ENCODE measurements around the gene DSN1. TPM values are rescaled to one million over a fixed set of nuclear protein-coding genes. Genes with fewer than 3 reads are reported as not detected.
"Not testable (repeated sequence)": the region's sequence is repeated elsewhere in the genome, so short reads cannot be mapped to it uniquely, and the experiment has no call there.

Gene DSN1
- total and polyA plus RNA-seq, 2 donors (not counting 1 experiment from before 2014, with no cell fraction given): 8.3 to 13.4 TPM

GRCh38 chr20:36804425-36804824, 30.9 kb upstream of the DSN1 start:
- Histone ChIP-seq H3K36me3 (ENCODE audit: control insufficient read depth, insufficient read depth, low read length) (peaks cover 27% of the 10 kb centered on the region), H3K27ac (ENCODE audit: insufficient read depth, low read length) (no peak overlapping the region), H3K4me2 (ENCODE audit: extremely low read depth, insufficient read depth, low read length) (no peak overlapping the region), H3K9me3 (ENCODE audit: control insufficient read depth, insufficient read depth, low read depth, low read length) (no peaks in the 10 kb centered on the region), H3K4me3 (replicated peaks in 1 of 4; ENCODE audit: control extremely low read depth in 1 of 4, insufficient read depth in 1 of 4, low read depth in 3 of 4, low read length in 4 of 4) (no peak overlapping the region), H3K4me1 (ENCODE audit: control insufficient read depth, extremely low read depth, insufficient read depth, low read length) (peaks cover 9% of the 10 kb centered on the region), H3K9ac (ENCODE audit: insufficient read depth, low read length) (no peak overlapping the region), H3K79me2 (ENCODE audit: control insufficient read depth, insufficient read depth, low read length) (no peaks in the 10 kb centered on the region), H4K20me1 (ENCODE audit: control insufficient read depth, extremely low read depth, insufficient read depth, low read length) (no peaks in the 10 kb centered on the region), H2AFZ (ENCODE audit: low read length) (no peak overlapping the region), H3K27me3 (ENCODE audit: control insufficient read depth, insufficient read depth, low read length) (no peaks in the 10 kb centered on the region)
- DNase-seq (ENCODE audit: low read depth in 2 of 2): no peak
- TF ChIP-seq EZH2 (IDR thresholded peaks at IDR 0.05; ENCODE audit: low read length, missing control alignments): no peak
- TF ChIP-seq, protein P1, sequence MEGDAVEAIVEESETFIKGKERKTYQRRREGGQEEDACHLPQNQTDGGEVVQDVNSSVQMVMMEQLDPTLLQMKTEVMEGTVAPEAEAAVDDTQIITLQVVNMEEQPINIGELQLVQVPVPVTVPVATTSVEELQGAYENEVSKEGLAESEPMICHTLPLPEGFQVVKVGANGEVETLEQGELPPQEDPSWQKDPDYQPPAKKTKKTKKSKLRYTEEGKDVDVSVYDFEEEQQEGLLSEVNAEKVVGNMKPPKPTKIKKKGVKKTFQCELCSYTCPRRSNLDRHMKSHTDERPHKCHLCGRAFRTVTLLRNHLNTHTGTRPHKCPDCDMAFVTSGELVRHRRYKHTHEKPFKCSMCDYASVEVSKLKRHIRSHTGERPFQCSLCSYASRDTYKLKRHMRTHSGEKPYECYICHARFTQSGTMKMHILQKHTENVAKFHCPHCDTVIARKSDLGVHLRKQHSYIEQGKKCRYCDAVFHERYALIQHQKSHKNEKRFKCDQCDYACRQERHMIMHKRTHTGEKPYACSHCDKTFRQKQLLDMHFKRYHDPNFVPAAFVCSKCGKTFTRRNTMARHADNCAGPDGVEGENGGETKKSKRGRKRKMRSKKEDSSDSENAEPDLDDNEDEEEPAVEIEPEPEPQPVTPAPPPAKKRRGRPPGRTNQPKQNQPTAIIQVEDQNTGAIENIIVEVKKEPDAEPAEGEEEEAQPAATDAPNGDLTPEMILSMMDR (conservative IDR thresholded peaks at IDR 0.05 in 1 of 2, IDR thresholded peaks at IDR 0.05 in 1 of 2; ENCODE audit: low read depth in 1 of 2, low read length in 2 of 2): no peak

- H3K36me3 ChIP-seq (ENCODE audit: control insufficient read depth, insufficient read depth, low read length): peaks cover 30% of the 10 kb centered on the region
- DNase-seq (ENCODE audit: low read depth in 2 of 2): peak; percentile 72 to 75
- H3K4me1 ChIP-seq (ENCODE audit: control insufficient read depth, extremely low read depth, insufficient read depth, low read length): peaks cover 3% of the 10 kb centered on the region
- H3K9ac ChIP-seq (ENCODE audit: insufficient read depth, low read length): no peak overlapping the region
- no peak overlapping the region for H3K27ac ChIP-seq (ENCODE audit: insufficient read depth, low read length)
- H3K4me2 ChIP-seq (ENCODE audit: extremely low read depth, insufficient read depth, low read length): no peak overlapping the region
- H2AFZ ChIP-seq (ENCODE audit: low read length): no peak overlapping the region
- H3K4me3 ChIP-seq (replicated peaks in 1 of 4; ENCODE audit: control extremely low read depth in 1 of 4, insufficient read depth in 1 of 4, low read depth in 3 of 4, low read length in 4 of 4): no peak overlapping the region
- H3K9me3 ChIP-seq (ENCODE audit: control insufficient read depth, insufficient read depth, low read depth, low read length): no peaks in the 10 kb centered on the region
- H3K79me2 ChIP-seq (ENCODE audit: control insufficient read depth, insufficient read depth, low read length): no peaks in the 10 kb centered on the region
- no peaks in the 10 kb centered on the region for H4K20me1 ChIP-seq (ENCODE audit: control insufficient read depth, extremely low read depth, insufficient read depth, low read length)
- TF ChIP-seq, protein P1 (conservative IDR thresholded peaks at IDR 0.05 in 1 of 2, IDR thresholded peaks at IDR 0.05 in 1 of 2; ENCODE audit: low read depth in 1 of 2, low read length in 2 of 2): no peak
- no peak for TF ChIP-seq EZH2 (IDR thresholded peaks at IDR 0.05; ENCODE audit: low read length, missing control alignments)
- H3K27me3 ChIP-seq (ENCODE audit: control insufficient read depth, insufficient read depth, low read length): no peaks in the 10 kb centered on the region
Measured at GRCh38 chr20:36802326-36803222, 29.0 kb upstream of the DSN1 start.

GRCh38 chr20:36800410-36800809, 26.8 kb upstream of the DSN1 start:
- H3K36me3 ChIP-seq (ENCODE audit: control insufficient read depth, insufficient read depth, low read length): peaks cover 35% of the 10 kb centered on the region
- TF ChIP-seq, protein P1 (conservative IDR thresholded peaks at IDR 0.05 in 1 of 2, IDR thresholded peaks at IDR 0.05 in 1 of 2; ENCODE audit: low read depth in 1 of 2, low read length in 2 of 2): no peak
- no peak for TF ChIP-seq EZH2 (IDR thresholded peaks at IDR 0.05; ENCODE audit: low read length, missing control alignments)

GRCh38 chr20:36799313-36799712, 25.8 kb upstream of the DSN1 start:
- not testable (repeated sequence) for H3K4me2 ChIP-seq (ENCODE audit: extremely low read depth, insufficient read depth, low read length); DNase-seq (ENCODE audit: low read depth in 2 of 2); H4K20me1 ChIP-seq (ENCODE audit: control insufficient read depth, extremely low read depth, insufficient read depth, low read length); H3K4me1 ChIP-seq (ENCODE audit: control insufficient read depth, extremely low read depth, insufficient read depth, low read length); H2AFZ ChIP-seq (ENCODE audit: low read length); H3K27ac ChIP-seq (ENCODE audit: insufficient read depth, low read length); H3K9ac ChIP-seq (ENCODE audit: insufficient read depth, low read length); H3K9me3 ChIP-seq (ENCODE audit: control insufficient read depth, insufficient read depth, low read depth, low read length); H3K4me3 ChIP-seq (replicated peaks in 1 of 4; ENCODE audit: control extremely low read depth in 1 of 4, insufficient read depth in 1 of 4, low read depth in 3 of 4, low read length in 4 of 4); H3K79me2 ChIP-seq (ENCODE audit: control insufficient read depth, insufficient read depth, low read length); H3K27me3 ChIP-seq (ENCODE audit: control insufficient read depth, insufficient read depth, low read length)
- H3K36me3 ChIP-seq (ENCODE audit: control insufficient read depth, insufficient read depth, low read length): peaks cover 30% of the 10 kb centered on the region

More at GRCh38 chr20:36800410-36800809, 26.8 kb upstream of the DSN1 start:
- no peak for DNase-seq (ENCODE audit: low read depth in 2 of 2)
- no peak overlapping the region for H3K4me3 ChIP-seq (replicated peaks in 1 of 4; ENCODE audit: control extremely low read depth in 1 of 4, insufficient read depth in 1 of 4, low read depth in 3 of 4, low read length in 4 of 4)
- H3K79me2 ChIP-seq (ENCODE audit: control insufficient read depth, insufficient read depth, low read length): no peaks in the 10 kb centered on the region
- H3K9ac ChIP-seq (ENCODE audit: insufficient read depth, low read length): no peak overlapping the region
- H3K9me3 ChIP-seq (ENCODE audit: control insufficient read depth, insufficient read depth, low read depth, low read length): no peaks in the 10 kb centered on the region
- peaks cover 3% of the 10 kb centered on the region for H3K4me1 ChIP-seq (ENCODE audit: control insufficient read depth, extremely low read depth, insufficient read depth, low read length)
- no peak overlapping the region for H3K27ac ChIP-seq (ENCODE audit: insufficient read depth, low read length)
- H3K4me2 ChIP-seq (ENCODE audit: extremely low read depth, insufficient read depth, low read length): no peak overlapping the region
- H2AFZ ChIP-seq (ENCODE audit: low read length): no peak overlapping the region
- no peaks in the 10 kb centered on the region for H4K20me1 ChIP-seq (ENCODE audit: control insufficient read depth, extremely low read depth, insufficient read depth, low read length)
- no peaks in the 10 kb centered on the region for H3K27me3 ChIP-seq (ENCODE audit: control insufficient read depth, insufficient read depth, low read length)
